GM12878 (cell line): ENCODE data around the gene DSTN. TPM values are rescaled to one million over a fixed set of nuclear protein-coding genes. Genes with fewer than 3 reads are reported as not detected.
A peak's percentile ranks its signal among the peaks of the same experiment; 100 is the strongest.

Experiments used
- ATAC-seq: fragments of 200-7000 bp; cut with Tn5 transposase; 3 replicates; pipeline ENCODE4 v1.9.1; 2020; ENCODE audit warnings: mild to moderate bottlenecking, moderate library complexity
- BruUV-seq: library from RNA; stranded (reverse); fragments of 400-500 nt; replicated peaks from 2 replicates; lab custom pipeline; 2021; lab: Mats Ljungman, UMichigan
- CTCF ChIA-PET: fragments of 300-600 bp; sonication (Branson Sonifier 250); formaldehyde crosslinking; extraction: SDS; loops from one replicate; lab custom pipeline; 2021; ENCODE audit warnings: inconsistent platforms; lab: Yijun Ruan, JAX
- POLR2A ChIA-PET: fragments of 350-600 bp; formaldehyde crosslinking; extraction: SDS; loops from one replicate; lab custom pipeline; 2021; ENCODE audit warnings: inconsistent platforms; lab: Charles Lee
- RAD21 ChIA-PET: fragments of 300-600 bp; sonication (Branson Sonifier 250); formaldehyde crosslinking; loops from one replicate; lab custom pipeline; 2023; ENCODE audit warnings: antibody characterized with exemption; ENCODE audit not compliant: unreplicated experiment; lab: Charles Lee
- SMC1A ChIA-PET: fragments of 300-600 bp; sonication (Branson Sonifier 250); formaldehyde crosslinking; loops from one replicate; lab custom pipeline; 2023; ENCODE audit not compliant: unreplicated experiment, uncharacterized antibody; lab: Charles Lee
- DNase-seq: peaks from one replicate; pipeline ENCODE4 v3.0.0-alpha.2; 2011; ENCODE audit warnings: low read depth, low spot score
- FAIRE-seq: peaks from 3 replicates; lab custom pipeline; 2011; peaks lifted over from hg19 to GRCh38; lab: Jason Lieb, UNC
- H2AFZ ChIP-seq: 2 replicates; pipeline ENCODE4 v1.6.0; 2011; ENCODE audit warnings: low read depth, low read length, control low read depth; ENCODE audit not compliant: control insufficient read depth
- H3K27ac ChIP-seq: 2 replicates; pipeline ENCODE4 v1.5.1; 2011; ENCODE audit warnings: control low read depth; ENCODE audit not compliant: control insufficient read depth, insufficient read depth
- H3K27me3 ChIP-seq, 2 experiments: replicated peaks in 1 of 2; 2 replicates each; pipeline versions ENCODE4 v1.6.0 to v1.6.1; 2011; ENCODE audit warnings: low read length in 1 of 2; ENCODE audit not compliant: control insufficient read depth in 2 of 2, insufficient read depth in 2 of 2
- H3K36me3 ChIP-seq, 2 experiments: 2 replicates each; pipeline ENCODE4 v1.5.1; 2011; ENCODE audit warnings: low read length in 1 of 2; ENCODE audit not compliant: control insufficient read depth in 2 of 2, insufficient read depth in 2 of 2
- H3K4me1 ChIP-seq: 2 replicates; pipeline ENCODE4 v1.6.1; 2011; ENCODE audit warnings: mild to moderate bottlenecking, low read length, moderate library complexity, mixed read lengths; ENCODE audit not compliant: control insufficient read depth, insufficient read depth
- H3K4me2 ChIP-seq: 2 replicates; pipeline ENCODE4 v1.6.0; 2011; ENCODE audit warnings: control low read depth; ENCODE audit not compliant: control insufficient read depth, insufficient read depth
- H3K4me3 ChIP-seq: fragments of 200-600 bp; sonication (generic); 2 replicates; pipeline ENCODE4 v1.5.1; 2016
- H3K79me2 ChIP-seq: 2 replicates; pipeline ENCODE4 v1.6.0; 2011; ENCODE audit warnings: low read length; ENCODE audit not compliant: control insufficient read depth, insufficient read depth
- H3K9ac ChIP-seq: 2 replicates; pipeline ENCODE4 v1.8.0; 2011; ENCODE audit warnings: low read length, control low read depth, mixed read lengths; ENCODE audit not compliant: control insufficient read depth, insufficient read depth
- H3K9me3 ChIP-seq: replicated peaks from 3 replicates; pipeline ENCODE4 v1.5.1; 2011; ENCODE audit warnings: mild to moderate bottlenecking, low read length; ENCODE audit not compliant: control insufficient read depth, insufficient read depth
- H4K20me1 ChIP-seq: 2 replicates; pipeline ENCODE4 v1.6.0; 2011; ENCODE audit not compliant: control insufficient read depth, insufficient read depth
- CBX5 ChIP-seq: sonication (generic); IDR thresholded peaks from 2 replicates; pipeline ENCODE4 v1.6.1; 2016; ENCODE audit warnings: low read depth, moderate library complexity, mild to moderate bottlenecking, inconsistent platforms
- JUNB ChIP-seq: IDR thresholded peaks from 2 replicates; pipeline ENCODE4 v1.6.1; 2016; ENCODE audit warnings: antibody characterized with exemption, mild to moderate bottlenecking
- NFYB ChIP-seq: IDR thresholded peaks from 2 replicates; pipeline ENCODE4 v1.6.1; 2011; ENCODE audit warnings: low read depth, mild to moderate bottlenecking, low read length, improper control_type of control experiment, moderate library complexity; ENCODE audit not compliant: insufficient read depth
- POLR2AphosphoS5 ChIP-seq: IDR thresholded peaks from 2 replicates; pipeline ENCODE4 v1.6.1; 2011; ENCODE audit warnings: mild to moderate bottlenecking, low read length, inconsistent platforms
- POU2F2 ChIP-seq: IDR thresholded peaks from 3 replicates; pipeline ENCODE4 v1.6.1; 2011; ENCODE audit warnings: low read depth, mild to moderate bottlenecking, low read length, borderline replicate concordance
- USF1 ChIP-seq: IDR thresholded peaks from 2 replicates; pipeline ENCODE4 v1.6.1; 2011; ENCODE audit warnings: borderline replicate concordance, low read depth, mild to moderate bottlenecking, moderate library complexity, mixed read lengths, low read length; ENCODE audit not compliant: insufficient read depth; ENCODE audit errors: extremely low read length
- ZBTB4 ChIP-seq: fragments of 450-650 bp; formaldehyde crosslinking; IDR thresholded peaks from 2 replicates; pipeline ENCODE4 v1.4.0; 2022; ENCODE audit warnings: mild to moderate bottlenecking, moderate library complexity
- WGBS: methylation state at CpG from one replicate; pipeline ENCODE4 v1.1.6; 2016; ENCODE audit warnings: low lambda C conversion rate; ENCODE audit not compliant: insufficient replicate concordance, insufficient coverage; ENCODE audit errors: missing lambda C conversion rate; 5-methylcytosine and 5-hydroxymethylcytosine counted together
- in situ Hi-C: fragments of 300-500 bp; cut with MboI; formaldehyde crosslinking; loops from 9 replicates; pipeline ENCODE4 v1.14.3; 2018; ENCODE audit warnings: mixed read lengths
- intact Hi-C: fragments of 100-400 bp; cut with micrococcal nuclease; formaldehyde crosslinking; loops from one replicate; pipeline ENCODE4 v1.14.2; 2022; ENCODE audit not compliant: unreplicated experiment
- polyA plus RNA-seq, 11 experiments: library from polyadenylated mRNA; depleted of rRNA in 4 of 11; unstranded in 6 of 11; stranded (reverse) in 5 of 11; fragments of >200 nt; fragmentation: Nextera tagmentation in 4 of 11; fragmentation: Illumina TruSeq in 1 of 11; extraction: Ambion mirVana in 4 of 11; extraction: Trizol in 1 of 11; gene quantifications; 1 replicate in 1 of 11; 2 replicates in 10 of 11; pipeline versions ENCODE4 v1.2.1 to v1.2.3, GENCODE V29; 2011 to 2016; ENCODE audit warnings: inconsistent platforms in 2 of 11, missing spikeins in 2 of 11, low read depth in 1 of 11
- total RNA-seq, 4 experiments: library from RNA; depleted of rRNA in 3 of 4; stranded (reverse); fragments of >200 nt in 3 of 4; fragmentation: Illumina TruSeq in 1 of 4; extraction: Trizol in 1 of 4; gene quantifications; 2 replicates each; pipeline versions ENCODE4 v1.2.1 to v1.2.3, GENCODE V29; 2013 to 2021
- TF ChIP-seq, protein P1 (sequence below): IDR thresholded peaks from 2 replicates; pipeline ENCODE4 v1.6.1; 2011; ENCODE audit warnings: low read depth, mild to moderate bottlenecking, low read length, moderate library complexity, borderline replicate concordance; ENCODE audit errors: extremely low read depth

DSTN gene
- total and polyA plus RNA-seq, 10 of the 15 experiments (the other 5 are each of a cell fraction or from before 2014, with no cell fraction given): 26.7 to 137 (median 40.8) TPM

GRCh38 chr20:17531665-17532025 lies 38.2 kb upstream of the DSTN start:
- ChIA-PET CTCF (no interaction called here), POLR2A (no interaction called here)
- H2AFZ ChIP-seq: peak overlapping the region; percentile 8

GRCh38 chr20:17533396-17533795 lies 36.5 kb upstream of the DSTN start:
- no peak overlapping the region for H3K4me2 ChIP-seq
- no peaks in the 10 kb centered on the region for H3K9me3 ChIP-seq
- H4K20me1 ChIP-seq: no peaks in the 10 kb centered on the region
- CTCF ChIA-PET: interaction anchor here (0.7 to 1.1 kb wide), 2 partner anchors 365 to 462 kb away, joined by 3 to 6 read pairs; no protein-coding TSS in a partner anchor
- in situ Hi-C loops: no loop called here
- peaks cover 0 to 1% of the 10 kb centered on the region in 2 experiments; a peak in 2 of 4 replicates for H3K27me3 ChIP-seq
- H3K36me3 ChIP-seq: no peaks in the 10 kb centered on the region
- FAIRE-seq (no peak), DNase-seq (no peak), ATAC-seq (peak; percentile 61)
- WGBS: 0% methylated on average over 1 of the region's 1 CpG
- intact Hi-C loops: no loop called here
- H3K4me3 ChIP-seq: no peak overlapping the region
- SMC1A ChIA-PET: interaction anchor here (0.7 kb wide), 2 partner anchors 85 to 420 kb away, joined by 3 read pairs; no protein-coding TSS in a partner anchor
- H3K79me2 ChIP-seq: no peaks in the 10 kb centered on the region
- peaks cover 2% of the 10 kb centered on the region for H3K4me1 ChIP-seq
- no peak overlapping the region for H3K27ac ChIP-seq
- BruUV-seq: no TSS peak
- no peak overlapping the region for H3K9ac ChIP-seq
- RAD21 ChIA-PET: interaction anchor here (1.5 kb wide), 1 partner anchor 365 kb away, joined by 5 read pairs; no protein-coding TSS in a partner anchor
- POLR2A ChIA-PET: no interaction called here
- TF ChIP-seq NFYB (peak; percentile 61; the same call in 1 of the 2 replicates), ZBTB4 (CRISPR knock-in tag) (no peak), USF1 (peak; percentile 75), JUNB (no peak)
- TF ChIP-seq, protein P1, sequence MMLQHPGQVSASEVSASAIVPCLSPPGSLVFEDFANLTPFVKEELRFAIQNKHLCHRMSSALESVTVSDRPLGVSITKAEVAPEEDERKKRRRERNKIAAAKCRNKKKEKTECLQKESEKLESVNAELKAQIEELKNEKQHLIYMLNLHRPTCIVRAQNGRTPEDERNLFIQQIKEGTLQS: peak; percentile 44; the same call in 1 of the 2 replicates
- H2AFZ ChIP-seq: peak overlapping the region; percentile 70

More at GRCh38 chr20:17531665-17532025, 38.2 kb upstream of the DSTN start:
- Histone ChIP-seq H3K36me3 (no peaks in the 10 kb centered on the region), H3K9me3 (no peaks in the 10 kb centered on the region), H3K79me2 (no peaks in the 10 kb centered on the region), H3K27me3 (peaks cover 0 to 1% of the 10 kb centered on the region in 2 experiments; a peak in 2 of 4 replicates), H3K27ac (no peak overlapping the region), H3K4me3 (peak overlapping the region; percentile 75; the same call in 1 of the 2 replicates), H3K4me2 (peak overlapping the region; percentile 65), H3K9ac (no peak overlapping the region; the same call in 1 of the 2 replicates), H3K4me1 (no peaks in the 10 kb centered on the region; the same call in 1 of the 2 replicates), H4K20me1 (no peaks in the 10 kb centered on the region)
- SMC1A ChIA-PET: no interaction called here
- TF ChIP-seq POU2F2: no peak
- TF ChIP-seq POLR2AphosphoS5: no peak
- no peak for TF ChIP-seq CBX5
- DNase-seq: no peak
- no TSS peak for BruUV-seq
- intact Hi-C loops: no loop called here
- in situ Hi-C loops: no loop called here
- no peak for ATAC-seq
- RAD21 ChIA-PET: no interaction called here
- no peak for FAIRE-seq
- 55% methylated on average over 5 of the region's 5 CpGs for WGBS
